GM06990 (cell line): Measurements from ENCODE around the gene FAM81B.

Experiments
- DNase-seq: peaks from one replicate; pipeline ENCODE4 v3.0.0-alpha.2; 2011; ENCODE audit not compliant: insufficient read length; ENCODE audit errors: extremely low read depth
- H3K27me3 ChIP-seq: replicated peaks from 2 replicates; pipeline ENCODE4 v1.6.0; 2011; ENCODE audit warnings: low read length; ENCODE audit not compliant: control insufficient read depth, insufficient read depth
- H3K36me3 ChIP-seq: 2 replicates; pipeline ENCODE4 v1.5.1; 2011; ENCODE audit warnings: low read length; ENCODE audit not compliant: control insufficient read depth, insufficient read depth
- H3K4me3 ChIP-seq: replicated peaks from 2 replicates; pipeline ENCODE4 v1.5.1; 2011; ENCODE audit warnings: low read depth, mild to moderate bottlenecking, control low read depth, low read length
- CTCF ChIP-seq: IDR thresholded peaks from 2 replicates; pipeline ENCODE4 v1.5.1; 2011; ENCODE audit warnings: low read length, control low read depth, mild to moderate bottlenecking, inconsistent platforms; ENCODE audit not compliant: insufficient read depth, poor library complexity, severe bottlenecking

The FAM81B gene

GRCh38 chr5:95406426-95407090 is 15.4 kb downstream of the FAM81B start:
- H3K27me3 ChIP-seq: no peaks in the 10 kb centered on the region
- H3K4me3 ChIP-seq: no peak overlapping the region
- TF ChIP-seq CTCF: no peak
- H3K36me3 ChIP-seq: no peaks in the 10 kb centered on the region
- DNase-seq: no peak

GRCh38 chr5:95410279-95410678 is 19.1 kb downstream of the FAM81B start:
- DNase-seq: no peak
- Histone ChIP-seq H3K4me3 (no peak overlapping the region), H3K36me3 (no peaks in the 10 kb centered on the region), H3K27me3 (no peaks in the 10 kb centered on the region)
- no peak for TF ChIP-seq CTCF

GRCh38 chr5:95411474-95411873 is 20.3 kb downstream of the FAM81B start:
- Histone ChIP-seq H3K27me3 (no peaks in the 10 kb centered on the region), H3K36me3 (no peaks in the 10 kb centered on the region), H3K4me3 (no peak overlapping the region)
- DNase-seq: no peak
- TF ChIP-seq CTCF: no peak

- no peaks in the 10 kb centered on the region for H3K36me3 ChIP-seq
- H3K4me3 ChIP-seq: no peak overlapping the region
- no peaks in the 10 kb centered on the region for H3K27me3 ChIP-seq
- TF ChIP-seq CTCF: no peak
- no peak for DNase-seq
These were observed 23.3 kb downstream of the FAM81B start for GRCh38 chr5:95414451-95414850.

- Histone ChIP-seq H3K36me3 (no peaks in the 10 kb centered on the region), H3K27me3 (no peaks in the 10 kb centered on the region), H3K4me3 (no peak overlapping the region)
- no peak for TF ChIP-seq CTCF
- DNase-seq: no peak
These were observed 26.8 kb downstream of the FAM81B start for GRCh38 chr5:95417971-95418370.

- Histone ChIP-seq H3K27me3 (no peaks in the 10 kb centered on the region), H3K4me3 (no peak overlapping the region), H3K36me3 (no peaks in the 10 kb centered on the region)
- DNase-seq: no peak
- TF ChIP-seq CTCF: no peak
These were observed 31.7 kb downstream of the FAM81B start for GRCh38 chr5:95422838-95423237.
